ENCODE data around the gene CNN1. TPM values are rescaled to one million over a fixed set of nuclear protein-coding genes. Genes with fewer than 3 reads are reported as not detected.

Gene CNN1
- total and polyA plus RNA-seq, 9 of the 15 experiments (the other 6 are each of a cell fraction or from before 2014, with no cell fraction given): 0.23 to 10.6 (median 5.2) TPM

DNA sequence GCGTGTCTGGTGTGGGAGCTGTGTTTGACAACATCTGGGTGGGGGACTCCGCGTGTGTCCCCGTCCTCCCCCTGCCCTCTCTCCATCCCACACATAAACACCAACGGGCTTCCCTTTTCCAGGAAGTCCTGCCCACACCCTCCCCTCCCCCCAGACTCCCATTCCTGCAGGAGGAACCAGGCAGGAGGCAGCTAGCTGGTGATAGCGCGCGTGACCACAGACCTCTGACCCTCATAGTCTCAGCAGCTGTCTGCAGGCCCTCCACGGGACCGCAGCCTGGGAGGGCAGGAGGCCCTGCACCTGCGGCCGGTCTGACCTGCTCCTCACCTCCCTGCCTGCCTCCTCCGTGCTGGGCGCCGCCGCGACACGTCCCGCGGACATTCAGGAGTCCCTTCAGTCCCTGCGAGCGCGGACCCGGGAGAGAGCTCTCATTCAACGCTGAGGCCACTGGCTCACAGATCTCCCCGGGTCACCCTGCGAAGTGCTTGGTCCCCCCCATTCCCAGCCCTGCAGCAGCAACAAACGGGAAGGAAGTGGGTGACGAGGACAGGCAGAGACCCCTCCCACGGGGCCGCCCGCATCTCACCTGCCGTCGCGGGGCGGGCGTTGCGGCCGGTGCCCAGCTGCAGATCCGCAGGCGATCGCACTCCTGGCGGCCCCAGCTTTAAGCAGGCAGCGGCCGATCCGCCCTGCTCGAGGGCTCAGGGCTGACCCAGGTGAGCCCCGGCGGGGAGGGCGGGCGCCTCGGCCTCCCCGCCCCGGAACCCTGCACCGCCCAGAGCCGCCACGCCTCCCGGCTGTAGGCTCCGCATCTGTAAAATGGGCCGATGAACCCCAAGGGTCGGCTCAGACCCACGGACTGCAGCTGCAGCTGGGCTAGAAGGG lies 39.8 kb downstream of the CNN1 start (continued):
- TF ChIP-seq, protein P1, sequence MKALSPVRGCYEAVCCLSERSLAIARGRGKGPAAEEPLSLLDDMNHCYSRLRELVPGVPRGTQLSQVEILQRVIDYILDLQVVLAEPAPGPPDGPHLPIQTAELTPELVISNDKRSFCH (CRISPR knock-in tag; IDR thresholded peaks at IDR 0.05): no peak
- TF ChIP-seq, protein P1 (tag; IDR thresholded peaks at IDR 0.05): 0 out of 2 replicates have a peak, but pooled peaks have one; percentile 28
- TF ChIP-seq CREM (IDR thresholded peaks at IDR 0.05; ENCODE audit: low read depth) (peak; percentile 57; the same call in 1 of the 2 replicates), ZNF584 (CRISPR knock-in tag; IDR thresholded peaks at IDR 0.05; ENCODE audit: low read depth) (no peak), NONO (IDR thresholded peaks at IDR 0.05; ENCODE audit: low read depth in 2 of 2, low read length in 1 of 2) (peak in 1 of 2 experiments; percentile 53; a peak in 1 of 4 replicates), ZNF121 (CRISPR knock-in tag; conservative IDR thresholded peaks at IDR 0.05) (no peak), TBL1XR1 (IDR thresholded peaks at IDR 0.05; ENCODE audit: low read length in 2 of 2) (peak in 1 of 2 experiments; percentile 37; a peak in 2 of 4 replicates), TGIF2 (CRISPR knock-in tag; IDR thresholded peaks at IDR 0.05) (no peak), ZBTB1 (CRISPR knock-in tag; IDR thresholded peaks at IDR 0.05; ENCODE audit: borderline replicate concordance, low read depth) (peak; percentile 35; the same call in 1 of the 2 replicates), ZNF140 (CRISPR knock-in tag; IDR thresholded peaks at IDR 0.05) (no peak)
- TF ChIP-seq, protein P2, sequence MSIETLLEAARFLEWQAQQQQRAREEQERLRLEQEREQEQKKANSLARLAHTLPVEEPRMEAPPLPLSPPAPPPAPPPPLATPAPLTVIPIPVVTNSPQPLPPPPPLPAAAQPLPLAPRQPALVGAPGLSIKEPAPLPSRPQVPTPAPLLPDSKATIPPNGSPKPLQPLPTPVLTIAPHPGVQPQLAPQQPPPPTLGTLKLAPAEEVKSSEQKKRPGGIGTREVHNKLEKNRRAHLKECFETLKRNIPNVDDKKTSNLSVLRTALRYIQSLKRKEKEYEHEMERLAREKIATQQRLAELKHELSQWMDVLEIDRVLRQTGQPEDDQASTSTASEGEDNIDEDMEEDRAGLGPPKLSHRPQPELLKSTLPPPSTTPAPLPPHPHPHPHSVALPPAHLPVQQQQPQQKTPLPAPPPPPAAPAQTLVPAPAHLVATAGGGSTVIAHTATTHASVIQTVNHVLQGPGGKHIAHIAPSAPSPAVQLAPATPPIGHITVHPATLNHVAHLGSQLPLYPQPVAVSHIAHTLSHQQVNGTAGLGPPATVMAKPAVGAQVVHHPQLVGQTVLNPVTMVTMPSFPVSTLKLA (conservative IDR thresholded peaks at IDR 0.05): peak in 1 of 2 experiments; percentile 48; a peak in 2 of 4 replicates
- TF ChIP-seq, protein P3, sequence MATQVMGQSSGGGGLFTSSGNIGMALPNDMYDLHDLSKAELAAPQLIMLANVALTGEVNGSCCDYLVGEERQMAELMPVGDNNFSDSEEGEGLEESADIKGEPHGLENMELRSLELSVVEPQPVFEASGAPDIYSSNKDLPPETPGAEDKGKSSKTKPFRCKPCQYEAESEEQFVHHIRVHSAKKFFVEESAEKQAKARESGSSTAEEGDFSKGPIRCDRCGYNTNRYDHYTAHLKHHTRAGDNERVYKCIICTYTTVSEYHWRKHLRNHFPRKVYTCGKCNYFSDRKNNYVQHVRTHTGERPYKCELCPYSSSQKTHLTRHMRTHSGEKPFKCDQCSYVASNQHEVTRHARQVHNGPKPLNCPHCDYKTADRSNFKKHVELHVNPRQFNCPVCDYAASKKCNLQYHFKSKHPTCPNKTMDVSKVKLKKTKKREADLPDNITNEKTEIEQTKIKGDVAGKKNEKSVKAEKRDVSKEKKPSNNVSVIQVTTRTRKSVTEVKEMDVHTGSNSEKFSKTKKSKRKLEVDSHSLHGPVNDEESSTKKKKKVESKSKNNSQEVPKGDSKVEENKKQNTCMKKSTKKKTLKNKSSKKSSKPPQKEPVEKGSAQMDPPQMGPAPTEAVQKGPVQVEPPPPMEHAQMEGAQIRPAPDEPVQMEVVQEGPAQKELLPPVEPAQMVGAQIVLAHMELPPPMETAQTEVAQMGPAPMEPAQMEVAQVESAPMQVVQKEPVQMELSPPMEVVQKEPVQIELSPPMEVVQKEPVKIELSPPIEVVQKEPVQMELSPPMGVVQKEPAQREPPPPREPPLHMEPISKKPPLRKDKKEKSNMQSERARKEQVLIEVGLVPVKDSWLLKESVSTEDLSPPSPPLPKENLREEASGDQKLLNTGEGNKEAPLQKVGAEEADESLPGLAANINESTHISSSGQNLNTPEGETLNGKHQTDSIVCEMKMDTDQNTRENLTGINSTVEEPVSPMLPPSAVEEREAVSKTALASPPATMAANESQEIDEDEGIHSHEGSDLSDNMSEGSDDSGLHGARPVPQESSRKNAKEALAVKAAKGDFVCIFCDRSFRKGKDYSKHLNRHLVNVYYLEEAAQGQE (IDR thresholded peaks at IDR 0.05; ENCODE audit: borderline replicate concordance): 0 out of 2 replicates have a peak, but pooled peaks have one; percentile 6
- TF ChIP-seq, protein P3 (CRISPR knock-in tag; IDR thresholded peaks at IDR 0.05; ENCODE audit: low read depth): no peak
- TF ChIP-seq, protein P4, sequence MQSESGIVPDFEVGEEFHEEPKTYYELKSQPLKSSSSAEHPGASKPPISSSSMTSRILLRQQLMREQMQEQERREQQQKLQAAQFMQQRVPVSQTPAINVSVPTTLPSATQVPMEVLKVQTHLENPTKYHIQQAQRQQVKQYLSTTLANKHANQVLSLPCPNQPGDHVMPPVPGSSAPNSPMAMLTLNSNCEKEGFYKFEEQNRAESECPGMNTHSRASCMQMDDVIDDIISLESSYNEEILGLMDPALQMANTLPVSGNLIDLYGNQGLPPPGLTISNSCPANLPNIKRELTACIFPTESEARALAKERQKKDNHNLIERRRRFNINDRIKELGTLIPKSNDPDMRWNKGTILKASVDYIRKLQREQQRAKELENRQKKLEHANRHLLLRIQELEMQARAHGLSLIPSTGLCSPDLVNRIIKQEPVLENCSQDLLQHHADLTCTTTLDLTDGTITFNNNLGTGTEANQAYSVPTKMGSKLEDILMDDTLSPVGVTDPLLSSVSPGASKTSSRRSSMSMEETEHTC (IDR thresholded peaks at IDR 0.05): peak; percentile 97
